Panc1 (cell line): ENCODE data around the gene SPR. TPM values are rescaled to one million over a fixed set of nuclear protein-coding genes. Genes with fewer than 3 reads are reported as not detected.
"Not testable (repeated sequence)": the region's sequence is repeated elsewhere in the genome, so short reads cannot be mapped to it uniquely, and the experiment has no call there.

Experiments
- ATAC-seq: fragments of 200-7000 bp; cut with Tn5 transposase; 2 replicates; pipeline ENCODE4 v1.9.1; 2020; ENCODE audit warnings: mild to moderate bottlenecking, moderate library complexity
- BruUV-seq: library from RNA; stranded (reverse); fragments of 400-500 nt; replicated peaks from 2 replicates; lab custom pipeline; 2021; lab: Mats Ljungman, UMichigan
- CTCF ChIA-PET: fragments of 300-600 bp; sonication (Branson Sonifier 250); formaldehyde crosslinking; loops from one replicate; lab custom pipeline; 2022; ENCODE audit warnings: antibody characterized with exemption; lab: Charles Lee
- POLR2A ChIA-PET: fragments of 300-600 bp; sonication (Branson Sonifier 250); formaldehyde crosslinking; loops from one replicate; lab custom pipeline; 2022; ENCODE audit warnings: antibody characterized with exemption; lab: Charles Lee
- DNase-seq: peaks from one replicate; pipeline ENCODE4 v3.0.0-alpha.2; 2010; ENCODE audit warnings: low read depth, low spot score
- H3K27ac ChIP-seq: 2 replicates; pipeline ENCODE4 v1.5.1; 2011; ENCODE audit warnings: mild to moderate bottlenecking, low read length, inconsistent platforms
- H3K27me3 ChIP-seq: fragments of 200-500 bp; sonication (Bioruptor generic); 2 replicates; pipeline ENCODE4 v1.6.0; 2014; ENCODE audit warnings: low read length, inconsistent platforms; ENCODE audit not compliant: control insufficient read depth, insufficient read depth
- H3K36me3 ChIP-seq: fragments of 200-500 bp; sonication (Bioruptor generic); 2 replicates; pipeline ENCODE4 v1.5.1; 2014; ENCODE audit warnings: inconsistent platforms, mild to moderate bottlenecking, low read length, moderate library complexity; ENCODE audit not compliant: control insufficient read depth, insufficient read depth
- H3K4me1 ChIP-seq: 2 replicates; pipeline ENCODE4 v1.5.1; 2011; ENCODE audit warnings: inconsistent platforms, mild to moderate bottlenecking, low read length, moderate library complexity; ENCODE audit not compliant: control insufficient read depth, insufficient read depth
- H3K4me3 ChIP-seq, 2 experiments: 2 replicates each; pipeline ENCODE4 v1.5.1; 2011 to 2012; ENCODE audit warnings: low read depth in 2 of 2, low read length in 2 of 2, mild to moderate bottlenecking in 2 of 2, inconsistent platforms in 1 of 2, moderate library complexity in 1 of 2
- H3K9me3 ChIP-seq: fragments of 200-500 bp; sonication (Bioruptor generic); 2 replicates; pipeline ENCODE4 v1.5.1; 2014; ENCODE audit warnings: low read depth, mild to moderate bottlenecking, inconsistent platforms, low read length, moderate library complexity; ENCODE audit not compliant: control insufficient read depth, insufficient read depth
- POLR2AphosphoS5 ChIP-seq: IDR thresholded peaks from 2 replicates; pipeline ENCODE4 v1.6.1; 2012; ENCODE audit warnings: mild to moderate bottlenecking, low read depth, low read length, moderate library complexity
- REST ChIP-seq, 2 experiments: IDR thresholded peaks; 2 replicates each; pipeline ENCODE4 v1.6.1; 2011 to 2012; ENCODE audit warnings: low read depth in 2 of 2, control low read depth in 1 of 2, low read length in 1 of 2, mild to moderate bottlenecking in 1 of 2, moderate library complexity in 1 of 2; ENCODE audit not compliant: insufficient read depth in 1 of 2
- SIN3A ChIP-seq: IDR thresholded peaks from 2 replicates; pipeline ENCODE4 v1.6.1; 2012; ENCODE audit warnings: low read depth, mild to moderate bottlenecking, low read length, moderate library complexity, borderline replicate concordance; ENCODE audit not compliant: insufficient read depth
- TCF7L2 ChIP-seq: IDR thresholded peaks from 2 replicates; pipeline ENCODE4 v1.6.1; 2011; ENCODE audit warnings: mild to moderate bottlenecking, low read depth, low read length, inconsistent platforms
- in situ Hi-C: cut with HindIII; loops from 2 replicates; pipeline ENCODE4 v1.10.0; 2016; ENCODE audit warnings: low sequenced_read_pairs, low pct_unique_long_range_greater_than_20kb
- intact Hi-C: fragments of 100-400 bp; cut with micrococcal nuclease; formaldehyde crosslinking; loops from one replicate; pipeline ENCODE4 v1.10.0; 2022; ENCODE audit not compliant: unreplicated experiment
- total RNA-seq: library from RNA; stranded (reverse); gene quantifications from one replicate; pipeline ENCODE4 v1.2.1, GENCODE V29; 2021; ENCODE audit not compliant: unreplicated experiment
- TF ChIP-seq, protein P1 (sequence below): fragments of 450-650 bp; IDR thresholded peaks from 2 replicates; pipeline ENCODE4 v1.5.1; 2017; ENCODE audit warnings: mild to moderate bottlenecking

The SPR gene
- total RNA-seq, 1 experiment from 2014 or later, result 75.4 TPM

- TF ChIP-seq REST (IDR thresholded peaks at IDR 0.05; ENCODE audit: insufficient read depth in 1 of 2, low read depth in 2 of 2, low read length in 1 of 2) (no peak), POLR2AphosphoS5 (no peak), TCF7L2 (no peak), SIN3A (no peak)
- TF ChIP-seq, protein P1, sequence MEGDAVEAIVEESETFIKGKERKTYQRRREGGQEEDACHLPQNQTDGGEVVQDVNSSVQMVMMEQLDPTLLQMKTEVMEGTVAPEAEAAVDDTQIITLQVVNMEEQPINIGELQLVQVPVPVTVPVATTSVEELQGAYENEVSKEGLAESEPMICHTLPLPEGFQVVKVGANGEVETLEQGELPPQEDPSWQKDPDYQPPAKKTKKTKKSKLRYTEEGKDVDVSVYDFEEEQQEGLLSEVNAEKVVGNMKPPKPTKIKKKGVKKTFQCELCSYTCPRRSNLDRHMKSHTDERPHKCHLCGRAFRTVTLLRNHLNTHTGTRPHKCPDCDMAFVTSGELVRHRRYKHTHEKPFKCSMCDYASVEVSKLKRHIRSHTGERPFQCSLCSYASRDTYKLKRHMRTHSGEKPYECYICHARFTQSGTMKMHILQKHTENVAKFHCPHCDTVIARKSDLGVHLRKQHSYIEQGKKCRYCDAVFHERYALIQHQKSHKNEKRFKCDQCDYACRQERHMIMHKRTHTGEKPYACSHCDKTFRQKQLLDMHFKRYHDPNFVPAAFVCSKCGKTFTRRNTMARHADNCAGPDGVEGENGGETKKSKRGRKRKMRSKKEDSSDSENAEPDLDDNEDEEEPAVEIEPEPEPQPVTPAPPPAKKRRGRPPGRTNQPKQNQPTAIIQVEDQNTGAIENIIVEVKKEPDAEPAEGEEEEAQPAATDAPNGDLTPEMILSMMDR, result no peak
- DNase-seq (no peak), ATAC-seq (no peak)
- H3K27me3 ChIP-seq, result peaks cover 22% of the 10 kb centered on the region; the same call in 1 of the 2 replicates
- no peaks in the 10 kb centered on the region for H3K4me1 ChIP-seq
- ChIA-PET CTCF (no interaction called here), POLR2A (no interaction called here)
- intact Hi-C loops, result no loop called here
- in situ Hi-C loops, result no loop called here
- BruUV-seq, result no TSS peak
- no peaks in the 10 kb centered on the region for H3K36me3 ChIP-seq
- H3K9me3 ChIP-seq, result no peaks in the 10 kb centered on the region
- H3K4me3 ChIP-seq, result no peak overlapping the region
- H3K27ac ChIP-seq, result no peak overlapping the region
Observed at GRCh38 chr2:72900191-72900825, 13.1 kb downstream of the SPR start.

GRCh38 chr2:72901426-72901825 is 14.2 kb downstream of the SPR start:
- no peaks in the 10 kb centered on the region for H3K4me1 ChIP-seq
- TF ChIP-seq POLR2AphosphoS5 (no peak), REST (IDR thresholded peaks at IDR 0.05; ENCODE audit: insufficient read depth in 1 of 2, low read depth in 2 of 2, low read length in 1 of 2) (no peak), SIN3A (no peak)
- H3K36me3 ChIP-seq, result no peaks in the 10 kb centered on the region
- ATAC-seq (no peak), DNase-seq (no peak)
- no peak overlapping the region for H3K4me3 ChIP-seq
- intact Hi-C loops, result no loop called here
- no peak overlapping the region for H3K27ac ChIP-seq
- ChIA-PET POLR2A (no interaction called here), CTCF (no interaction called here)
- in situ Hi-C loops, result no loop called here
- BruUV-seq, result no TSS peak
- H3K9me3 ChIP-seq, result no peaks in the 10 kb centered on the region
- peaks cover 30% of the 10 kb centered on the region for H3K27me3 ChIP-seq

GRCh38 chr2:72907369-72907768 is 20.2 kb downstream of the SPR start:
- CTCF ChIA-PET, result not testable (repeated sequence)

More at GRCh38 chr2:72907369-72907768, 20.2 kb downstream of the SPR start:
- ATAC-seq, H3K4me1 ChIP-seq, H3K27ac ChIP-seq, H3K36me3 ChIP-seq, BruUV-seq, in situ Hi-C loops, POLR2A ChIA-PET, DNase-seq, intact Hi-C loops, H3K4me3 ChIP-seq, H3K9me3 ChIP-seq: not testable (repeated sequence)
- peaks cover 65% of the 10 kb centered on the region for H3K27me3 ChIP-seq
